ENCODE measurements around the gene SBDS. TPM values are rescaled to one million over a fixed set of nuclear protein-coding genes. Genes with fewer than 3 reads are reported as not detected.
"Not testable (repeated sequence)": the region's sequence is repeated elsewhere in the genome, so short reads cannot be mapped to it uniquely, and the experiment has no call there.

SBDS gene
- total RNA-seq, 2 experiments from 2014 or later, result 43.2 to 100 TPM

GRCh38 chr7:67021260-67021659 lies 25.9 kb upstream of the SBDS start:
- no peak overlapping the region for H2AFZ ChIP-seq (ENCODE audit: low read length)
- TF ChIP-seq CTCF (conservative IDR thresholded peaks at IDR 0.05; ENCODE audit: low read length) (no peak), EZH2phosphoT487 (IDR thresholded peaks at IDR 0.05; ENCODE audit: borderline replicate concordance, low read depth, low read length) (no peak)
- no peaks in the 10 kb centered on the region for H3K9me3 ChIP-seq (ENCODE audit: low read length)
- intact Hi-C loops (cut with micrococcal nuclease; ENCODE audit: unreplicated experiment), result no loop called here
- ChIA-PET CTCF (ENCODE audit: unreplicated experiment) (no interaction called here), POLR2A (interaction anchor here (0.9 kb wide), 1 partner anchor 180 kb away, joined by 3 read pairs; no protein-coding TSS in a partner anchor)
- DNase-seq (ENCODE audit: low spot score), result no peak
- no peak overlapping the region for H3K4me3 ChIP-seq (ENCODE audit: low read depth, low read length, poor library complexity, severe bottlenecking)
- no TSS peak for BruUV-seq (replicated peaks)
- H3K4me1 ChIP-seq (ENCODE audit: insufficient read depth, low read length, poor library complexity, severe bottlenecking), result no peaks in the 10 kb centered on the region
- no peak overlapping the region for H3K27ac ChIP-seq (ENCODE audit: low read depth, low read length, poor library complexity, severe bottlenecking)
- H3K4me2 ChIP-seq (ENCODE audit: low read length), result no peak overlapping the region
- H4K20me1 ChIP-seq (ENCODE audit: insufficient read depth, low read length), result no peaks in the 10 kb centered on the region
- peaks cover 51% of the 10 kb centered on the region for H3K36me3 ChIP-seq (ENCODE audit: insufficient read depth, low read length)
- no peaks in the 10 kb centered on the region for H3K79me2 ChIP-seq (ENCODE audit: insufficient read depth, low read depth, low read length)
- H3K9me2 ChIP-seq (ENCODE audit: insufficient read depth, low read length), result no peaks in the 10 kb centered on the region

- no peak for DNase-seq (ENCODE audit: low spot score)
- ChIA-PET POLR2A (no interaction called here), CTCF (ENCODE audit: unreplicated experiment) (no interaction called here)
- no peak overlapping the region for H3K27ac ChIP-seq (ENCODE audit: low read depth, low read length, poor library complexity, severe bottlenecking)
- BruUV-seq (replicated peaks), result no TSS peak
- intact Hi-C loops (cut with micrococcal nuclease; ENCODE audit: unreplicated experiment), result no loop called here
- no peaks in the 10 kb centered on the region for H4K20me1 ChIP-seq (ENCODE audit: insufficient read depth, low read length)
- no peak overlapping the region for H3K4me3 ChIP-seq (ENCODE audit: low read depth, low read length, poor library complexity, severe bottlenecking)
- no peak overlapping the region for H2AFZ ChIP-seq (ENCODE audit: low read length)
- H3K79me2 ChIP-seq (ENCODE audit: insufficient read depth, low read depth, low read length), result no peaks in the 10 kb centered on the region
- no peaks in the 10 kb centered on the region for H3K9me3 ChIP-seq (ENCODE audit: low read length)
- peaks cover 52% of the 10 kb centered on the region for H3K36me3 ChIP-seq (ENCODE audit: insufficient read depth, low read length)
- H3K4me2 ChIP-seq (ENCODE audit: low read length), result no peak overlapping the region
- TF ChIP-seq EZH2phosphoT487 (IDR thresholded peaks at IDR 0.05; ENCODE audit: borderline replicate concordance, low read depth, low read length) (no peak), CTCF (conservative IDR thresholded peaks at IDR 0.05; ENCODE audit: low read length) (no peak)
- H3K4me1 ChIP-seq (ENCODE audit: insufficient read depth, low read length, poor library complexity, severe bottlenecking), result no peaks in the 10 kb centered on the region
- H3K9me2 ChIP-seq (ENCODE audit: insufficient read depth, low read length), result no peaks in the 10 kb centered on the region
Observed at GRCh38 chr7:67019562-67020390, 24.4 kb upstream of the SBDS start.

GRCh38 chr7:67018940-67019339 lies 23.6 kb upstream of the SBDS start:
- Histone ChIP-seq H3K4me1 (ENCODE audit: insufficient read depth, low read length, poor library complexity, severe bottlenecking) (no peaks in the 10 kb centered on the region), H3K79me2 (ENCODE audit: insufficient read depth, low read depth, low read length) (no peaks in the 10 kb centered on the region), H2AFZ (ENCODE audit: low read length) (no peak overlapping the region), H3K4me3 (ENCODE audit: low read depth, low read length, poor library complexity, severe bottlenecking) (no peak overlapping the region), H3K4me2 (ENCODE audit: low read length) (no peak overlapping the region), H3K9me3 (ENCODE audit: low read length) (no peaks in the 10 kb centered on the region), H3K9me2 (ENCODE audit: insufficient read depth, low read length) (no peaks in the 10 kb centered on the region), H3K27ac (ENCODE audit: low read depth, low read length, poor library complexity, severe bottlenecking) (no peak overlapping the region), H3K36me3 (ENCODE audit: insufficient read depth, low read length) (peaks cover 61% of the 10 kb centered on the region), H4K20me1 (ENCODE audit: insufficient read depth, low read length) (no peaks in the 10 kb centered on the region)
- BruUV-seq (replicated peaks), result no TSS peak
- CTCF ChIA-PET (ENCODE audit: unreplicated experiment), result no interaction called here
- TF ChIP-seq EZH2phosphoT487 (IDR thresholded peaks at IDR 0.05; ENCODE audit: borderline replicate concordance, low read depth, low read length), result no peak
- no peak for TF ChIP-seq CTCF (conservative IDR thresholded peaks at IDR 0.05; ENCODE audit: low read length)
- intact Hi-C loops (cut with micrococcal nuclease; ENCODE audit: unreplicated experiment), result no loop called here
- no peak for DNase-seq (ENCODE audit: low spot score)
- POLR2A ChIA-PET, result no interaction called here

GRCh38 chr7:67017971-67018370 lies 22.6 kb upstream of the SBDS start:
- H3K9me2 ChIP-seq (ENCODE audit: insufficient read depth, low read length); H2AFZ ChIP-seq (ENCODE audit: low read length); POLR2A ChIA-PET; DNase-seq (ENCODE audit: low spot score); CTCF ChIA-PET (ENCODE audit: unreplicated experiment); H3K4me2 ChIP-seq (ENCODE audit: low read length); H4K20me1 ChIP-seq (ENCODE audit: insufficient read depth, low read length); H3K27ac ChIP-seq (ENCODE audit: low read depth, low read length, poor library complexity, severe bottlenecking); H3K79me2 ChIP-seq (ENCODE audit: insufficient read depth, low read depth, low read length); BruUV-seq (replicated peaks); H3K9me3 ChIP-seq (ENCODE audit: low read length); H3K4me3 ChIP-seq (ENCODE audit: low read depth, low read length, poor library complexity, severe bottlenecking); intact Hi-C loops (cut with micrococcal nuclease; ENCODE audit: unreplicated experiment); H3K4me1 ChIP-seq (ENCODE audit: insufficient read depth, low read length, poor library complexity, severe bottlenecking): not testable (repeated sequence)
- H3K36me3 ChIP-seq (ENCODE audit: insufficient read depth, low read length), result peaks cover 61% of the 10 kb centered on the region

Measured in OCI-LY7 (cell line).